ENCODE data around the gene IL22RA2.
A peak's percentile ranks its signal among the peaks of the same experiment; 100 is the strongest.
"Not testable (repeated sequence)": the region's sequence is repeated elsewhere in the genome, so short reads cannot be mapped to it uniquely, and the experiment has no call there.

IL22RA2 gene

GRCh38 chr6:137121401-137121997, 51.9 kb downstream of the IL22RA2 start:
- DNase-seq: no peak

- no peak for DNase-seq
These were observed 52.7 kb downstream of the IL22RA2 start for GRCh38 chr6:137120748-137121147.

- no peak for DNase-seq
These were observed 54.0 kb downstream of the IL22RA2 start for GRCh38 chr6:137119196-137120104.

GRCh38 chr6:137117581-137117980, 55.9 kb downstream of the IL22RA2 start:
- no peak for DNase-seq

GRCh38 chr6:137116807-137117206, 56.6 kb downstream of the IL22RA2 start:
- DNase-seq: no peak

- DNase-seq: no peak
These were observed 57.8 kb downstream of the IL22RA2 start for GRCh38 chr6:137115658-137116057.

GRCh38 chr6:137112067-137112355, 61.4 kb downstream of the IL22RA2 start:
- DNase-seq: no peak

GRCh38 chr6:137111296-137112066, 62.0 kb downstream of the IL22RA2 start:
- no peak for DNase-seq

- DNase-seq: no peak
These were observed 65.7 kb downstream of the IL22RA2 start for GRCh38 chr6:137107767-137108105.

GRCh38 chr6:137107047-137107766, 66.2 kb downstream of the IL22RA2 start:
- DNase-seq: not testable (repeated sequence)

GRCh38 chr6:137106183-137106582, 67.3 kb downstream of the IL22RA2 start:
- no peak for DNase-seq

- no peak for DNase-seq
These were observed 68.1 kb downstream of the IL22RA2 start for GRCh38 chr6:137105375-137105774.

GRCh38 chr6:137104926-137105325, 68.5 kb downstream of the IL22RA2 start:
- no peak for DNase-seq

- DNase-seq: peak; percentile 17
These were observed 70.5 kb downstream of the IL22RA2 start for GRCh38 chr6:137102851-137103492.

- no peak for DNase-seq
These were observed 71.2 kb downstream of the IL22RA2 start for GRCh38 chr6:137102050-137102848.

- DNase-seq: no peak
These were observed 73.6 kb downstream of the IL22RA2 start for GRCh38 chr6:137099689-137100403.

GRCh38 chr6:137097526-137097925, 75.9 kb downstream of the IL22RA2 start:
- no peak for DNase-seq

- DNase-seq: no peak
These were observed 76.4 kb downstream of the IL22RA2 start for GRCh38 chr6:137097057-137097456.

- DNase-seq: peak; percentile 11
These were observed 77.7 kb downstream of the IL22RA2 start for GRCh38 chr6:137095651-137096238.

- DNase-seq: no peak
These were observed 78.4 kb downstream of the IL22RA2 start for GRCh38 chr6:137095093-137095492.
